Lung (tissue), 12 donors: ENCODE data around the gene TCEANC. TPM values are rescaled to one million over a fixed set of nuclear protein-coding genes. Genes with fewer than 3 reads are reported as not detected.

Experiments
- ATAC-seq: fragments of 200-7000 bp; cut with Tn5 transposase; one replicate; pipeline ENCODE4 v1.9.1; 2020; ENCODE audit warnings: moderate number of reproducible peaks; ENCODE audit not compliant: insufficient read depth, low FRiP score
- DNase-seq, 3 donors: peaks; one replicate each; pipeline ENCODE4 v3.0.0-alpha.2; 2013 to 2017
- H3K27ac ChIP-seq, 2 donors: one replicate each; pipeline ENCODE4 v1.5.1; 2013; ENCODE audit warnings: mild to moderate bottlenecking in 2 of 2, moderate library complexity in 2 of 2, control low read depth in 1 of 2, inconsistent platforms in 1 of 2, low read depth in 1 of 2, low read length in 1 of 2
- H3K27me3 ChIP-seq, 3 donors: one replicate each; pipeline ENCODE4 v1.5.1; 2013; ENCODE audit warnings: low read length in 2 of 3; ENCODE audit not compliant: control insufficient read depth in 3 of 3, insufficient read depth in 3 of 3
- H3K36me3 ChIP-seq, 4 donors: one replicate each; pipeline ENCODE4 v1.5.1; 2013; ENCODE audit warnings: low read length in 4 of 4, mild to moderate bottlenecking in 1 of 4, moderate library complexity in 1 of 4; ENCODE audit not compliant: control insufficient read depth in 4 of 4, insufficient read depth in 4 of 4
- H3K4me1 ChIP-seq, 5 donors: one replicate each; pipeline ENCODE4 v1.5.1; 2013; ENCODE audit warnings: low read length in 5 of 5, mild to moderate bottlenecking in 2 of 5, moderate library complexity in 1 of 5; ENCODE audit not compliant: control insufficient read depth in 5 of 5, insufficient read depth in 5 of 5
- H3K4me3 ChIP-seq: one replicate; pipeline ENCODE4 v1.5.1; 2013; ENCODE audit warnings: mild to moderate bottlenecking, control low read depth, moderate library complexity
- H3K9ac ChIP-seq, 2 donors: one replicate each; pipeline ENCODE4 v1.5.1; 2013; ENCODE audit warnings: low read length in 2 of 2, control low read depth in 1 of 2; ENCODE audit not compliant: insufficient read depth in 1 of 2
- H3K9me3 ChIP-seq, 4 donors: one replicate each; pipeline ENCODE4 v1.5.1; 2013; ENCODE audit warnings: low read length in 3 of 4, mild to moderate bottlenecking in 1 of 4, moderate library complexity in 1 of 4; ENCODE audit not compliant: control insufficient read depth in 4 of 4, insufficient read depth in 3 of 4
- CTCF ChIP-seq: IDR thresholded peaks from 2 replicates; pipeline ENCODE4 v1.5.1; 2012; ENCODE audit warnings: mild to moderate bottlenecking; ENCODE audit errors: control extremely low read depth, extremely low read depth
- WGBS, 2 donors: extraction: QIAGEN DNeasy Blood & Tissue Kit; methylation state at CpG; one replicate each; pipeline ENCODE4 v1.1.7; 2013; 5-methylcytosine and 5-hydroxymethylcytosine counted together
- polyA plus RNA-seq, 2 donors: library from polyadenylated mRNA; stranded (reverse); fragments of 200-250 nt; gene quantifications; one replicate each; pipeline ENCODE4 v1.2.1, GENCODE V29; 2013
- total RNA-seq, 2 donors: library from RNA; depleted of rRNA in 1 of 2; stranded (reverse); fragments of >200 nt in 1 of 2; gene quantifications; one replicate each; pipeline ENCODE4 v1.2.1, GENCODE V29; 2014 to 2021
- donor health status: control.
- donor health status: control.
- donor health status: Bipolar disorder and iron deficiency.
- donor health status: healthy.
- donor health status: DM: yes; HTN: yes; CAD: no.

The TCEANC gene
- total and polyA plus RNA-seq, 4 donors: 0.94 to 6.7 (median 2.7) TPM

GRCh38 chrX:13654116-13654515 lies 1.2 kb downstream of the TCEANC start:
- no peak for ATAC-seq
- Histone ChIP-seq H3K9ac (peak overlapping the region in 1 of 2 donors; percentile 83), H3K27ac (no peak overlapping the region), H3K36me3 (peaks cover 0 to 2% (median 0%) of the 10 kb centered on the region in 4 donors), H3K4me1 (peaks cover 0 to 11% (median 2%) of the 10 kb centered on the region in 5 donors), H3K4me3 (no peak overlapping the region), H3K9me3 (no peaks in the 10 kb centered on the region), H3K27me3 (peaks cover 0 to 27% (median 25%) of the 10 kb centered on the region in 3 donors)
- peak; percentile 51 to 74 (median 63) for DNase-seq
- TF ChIP-seq CTCF: no peak

- H3K27me3 ChIP-seq: peaks cover 0 to 33% (median 31%) of the 10 kb centered on the region in 3 donors
- peaks cover 0 to 2% (median 0%) of the 10 kb centered on the region in 4 donors for H3K36me3 ChIP-seq
- DNase-seq (no peak), ATAC-seq (no peak)
- H3K9me3 ChIP-seq: no peaks in the 10 kb centered on the region
- H3K27ac ChIP-seq: no peak overlapping the region
- 87 to 95% methylated on average over 3 of the region's 3 CpGs for whole genome bisulfite sequencing, 2 donors
- no peak overlapping the region for H3K4me3 ChIP-seq
- no peak for TF ChIP-seq CTCF
- peaks cover 0 to 13% (median 2%) of the 10 kb centered on the region in 5 donors for H3K4me1 ChIP-seq
- no peak overlapping the region for H3K9ac ChIP-seq
These were observed 2.7 kb downstream of the TCEANC start for GRCh38 chrX:13655674-13656073.

- Histone ChIP-seq H3K36me3 (peaks cover 0 to 5% (median under 1%) of the 10 kb centered on the region in 4 donors), H3K9ac (no peak overlapping the region), H3K4me3 (no peak overlapping the region), H3K27me3 (peaks cover 0 to 39% (median 35%) of the 10 kb centered on the region in 3 donors), H3K27ac (no peak overlapping the region), H3K4me1 (peaks cover 0 to 8% (median 0%) of the 10 kb centered on the region in 5 donors), H3K9me3 (no peaks in the 10 kb centered on the region)
- no peak for ATAC-seq
- DNase-seq: peak in 2 of 3 donors; percentile 75 to 80
- peak; percentile 49 for TF ChIP-seq CTCF
- WGBS, 2 donors: 7 to 8% methylated on average over 2 of the region's 2 CpGs
These were observed 5.7 kb downstream of the TCEANC start for GRCh38 chrX:13658602-13659001.

- Histone ChIP-seq H3K4me1 (peaks cover 0 to 4% (median 0%) of the 10 kb centered on the region in 5 donors), H3K4me3 (no peak overlapping the region), H3K36me3 (peaks cover 0 to 5% (median 2%) of the 10 kb centered on the region in 4 donors), H3K27ac (no peak overlapping the region), H3K9me3 (no peaks in the 10 kb centered on the region), H3K9ac (no peak overlapping the region), H3K27me3 (peaks cover 0 to 39% (median 38%) of the 10 kb centered on the region in 3 donors)
- DNase-seq: peak in 1 of 3 donors; percentile 21
- no peak for ATAC-seq
- TF ChIP-seq CTCF: no peak
- 21 to 36% methylated on average over 6 of the region's 6 CpGs for WGBS, 2 donors
These were observed 6.1 kb downstream of the TCEANC start for GRCh38 chrX:13659063-13659462.
